Neutrophil (primary cell): Measurements from ENCODE around the gene DTNA.

Experiments
- H3K27ac ChIP-seq: fragments of 200-600 bp; sonication (generic); 2 replicates; pipeline ENCODE4 v1.5.1; 2016; ENCODE audit warnings: mild to moderate bottlenecking, moderate library complexity
- H3K27me3 ChIP-seq: fragments of 200-600 bp; sonication (generic); 2 replicates; pipeline ENCODE4 v1.6.0; 2016; ENCODE audit warnings: mild to moderate bottlenecking
- H3K36me3 ChIP-seq: fragments of 200-600 bp; sonication (generic); 2 replicates; pipeline ENCODE4 v1.5.1; 2017
- H3K4me1 ChIP-seq, 2 experiments: fragments of 200-600 bp in 1 of 2; sonication (generic) in 1 of 2; 1 replicate in 1 of 2; 2 replicates in 1 of 2; pipeline versions ENCODE4 v1.5.1 to v1.6.1; 2013 to 2016; ENCODE audit warnings: low read depth in 1 of 2, low read length in 1 of 2, mild to moderate bottlenecking in 1 of 2, moderate library complexity in 1 of 2; ENCODE audit not compliant: control insufficient read depth in 1 of 2, insufficient read depth in 1 of 2
- H3K4me3 ChIP-seq, 2 experiments: fragments of 200-600 bp in 1 of 2; sonication (generic) in 1 of 2; 1 replicate in 1 of 2; 2 replicates in 1 of 2; pipeline ENCODE4 v1.5.1; 2013 to 2016; ENCODE audit warnings: low read depth in 1 of 2, low read length in 1 of 2, mild to moderate bottlenecking in 1 of 2, moderate library complexity in 1 of 2
- H3K9me3 ChIP-seq: fragments of 200-600 bp; sonication (generic); 2 replicates; pipeline ENCODE4 v1.5.1; 2016
- CTCF ChIP-seq: fragments of 200-600 bp; sonication (generic); IDR thresholded peaks from 2 replicates; pipeline ENCODE4 v1.5.1; 2016; ENCODE audit warnings: antibody characterized with exemption

The DTNA gene

GRCh38 chr18:34802959-34803358, 92.9 kb downstream of the DTNA start:
- Histone ChIP-seq H3K9me3 (no peaks in the 10 kb centered on the region), H3K36me3 (no peaks in the 10 kb centered on the region), H3K27me3 (no peaks in the 10 kb centered on the region), H3K4me1 (no peaks in the 10 kb centered on the region), H3K4me3 (no peak overlapping the region), H3K27ac (no peak overlapping the region)
- TF ChIP-seq CTCF = no peak

GRCh38 chr18:34803877-34804400, 93.8 kb downstream of the DTNA start:
- no peak overlapping the region for H3K4me3 ChIP-seq
- no peak for TF ChIP-seq CTCF
- no peak overlapping the region for H3K27ac ChIP-seq
- H3K9me3 ChIP-seq = no peaks in the 10 kb centered on the region
- H3K27me3 ChIP-seq = no peaks in the 10 kb centered on the region
- no peaks in the 10 kb centered on the region for H3K4me1 ChIP-seq
- no peaks in the 10 kb centered on the region for H3K36me3 ChIP-seq

GRCh38 chr18:34805103-34805877, 95.2 kb downstream of the DTNA start:
- Histone ChIP-seq H3K9me3 (no peaks in the 10 kb centered on the region), H3K27me3 (no peaks in the 10 kb centered on the region), H3K27ac (no peak overlapping the region), H3K4me3 (no peak overlapping the region), H3K36me3 (no peaks in the 10 kb centered on the region), H3K4me1 (no peaks in the 10 kb centered on the region)
- TF ChIP-seq CTCF = no peak

GRCh38 chr18:34805878-34806351, 95.8 kb downstream of the DTNA start:
- no peak overlapping the region for H3K4me3 ChIP-seq
- no peaks in the 10 kb centered on the region for H3K9me3 ChIP-seq
- no peaks in the 10 kb centered on the region for H3K36me3 ChIP-seq
- H3K27ac ChIP-seq = no peak overlapping the region
- no peaks in the 10 kb centered on the region for H3K27me3 ChIP-seq
- TF ChIP-seq CTCF = no peak
- no peaks in the 10 kb centered on the region for H3K4me1 ChIP-seq

- Histone ChIP-seq H3K9me3 (no peaks in the 10 kb centered on the region), H3K4me1 (no peaks in the 10 kb centered on the region)
- TF ChIP-seq CTCF = no peak
These were observed 96.4 kb downstream of the DTNA start for GRCh38 chr18:34806527-34806926.

More at GRCh38 chr18:34806527-34806926, 96.4 kb downstream of the DTNA start:
- Histone ChIP-seq H3K27me3 (no peaks in the 10 kb centered on the region), H3K27ac (no peak overlapping the region), H3K4me3 (no peak overlapping the region), H3K36me3 (no peaks in the 10 kb centered on the region)
